Measurements from ENCODE around the gene SDF2L1. TPM values are rescaled to one million over a fixed set of nuclear protein-coding genes. Genes with fewer than 3 reads are reported as not detected.
"Not testable (repeated sequence)": the region's sequence is repeated elsewhere in the genome, so short reads cannot be mapped to it uniquely, and the experiment has no call there.

The SDF2L1 gene
- total and polyA plus RNA-seq, 10 of the 15 experiments (the other 5 are each of a cell fraction or from before 2014, with no cell fraction given): 3.0 to 214 (median 55.5) TPM

DNA sequence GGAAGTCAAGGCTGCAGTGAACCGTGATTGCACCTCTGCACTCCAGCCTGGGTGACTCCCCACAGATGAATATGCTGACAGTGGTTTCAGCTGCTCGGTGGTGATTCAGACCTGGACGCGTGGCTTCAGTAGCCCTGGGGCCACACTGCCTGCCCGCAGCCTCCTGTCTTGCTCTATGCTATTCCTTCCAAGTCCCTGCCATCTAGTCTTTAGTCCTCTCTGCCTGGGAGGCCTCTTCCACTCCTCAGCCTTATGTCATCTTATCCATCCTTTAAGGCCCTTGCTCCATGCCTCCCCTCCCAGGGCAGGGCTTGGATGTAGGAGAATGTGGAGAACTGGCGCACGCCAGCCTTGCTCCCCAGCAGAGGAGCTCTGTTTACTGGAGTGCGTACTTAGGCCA lies 35.3 kb upstream of the SDF2L1 start:
- Histone ChIP-seq H3K79me2 (ENCODE audit: control insufficient read depth, insufficient read depth, low read length) (peaks cover 49% of the 10 kb centered on the region), H3K4me1 (ENCODE audit: control insufficient read depth, insufficient read depth, low read length) (peaks cover 4% of the 10 kb centered on the region; the same call in 1 of the 2 replicates), H4K20me1 (ENCODE audit: control insufficient read depth, insufficient read depth) (peaks cover 3% of the 10 kb centered on the region; the same call in 1 of the 2 replicates), H2AFZ (ENCODE audit: control insufficient read depth, low read depth, low read length) (no peak overlapping the region), H3K4me2 (ENCODE audit: control insufficient read depth, insufficient read depth) (no peak overlapping the region), H3K27ac (ENCODE audit: control insufficient read depth, insufficient read depth) (no peak overlapping the region), H3K9me3 (replicated peaks; ENCODE audit: control insufficient read depth, insufficient read depth, low read length) (no peaks in the 10 kb centered on the region), H3K9ac (ENCODE audit: control insufficient read depth, insufficient read depth, low read length) (no peak overlapping the region), H3K4me3 (no peak overlapping the region), H3K36me3 (ENCODE audit: control insufficient read depth in 2 of 2, insufficient read depth in 2 of 2, low read length in 1 of 2) (peaks cover 14 to 20% of the 10 kb centered on the region in 2 experiments), H3K27me3 (replicated peaks in 1 of 2; ENCODE audit: control insufficient read depth in 2 of 2, insufficient read depth in 2 of 2, low read length in 1 of 2) (no peaks in the 10 kb centered on the region)
- in situ Hi-C loops (cut with MboI): no loop called here
- no peak for FAIRE-seq
- ATAC-seq: no peak
- no peak for DNase-seq (ENCODE audit: low read depth, low spot score)
- RAD21 ChIA-PET (ENCODE audit: unreplicated experiment): no interaction called here
- POLR2A ChIA-PET: interaction anchor here (1.1 to 1.8 kb wide), 3 partner anchors 9 to 23 kb away, joined by 3 to 8 read pairs (median 6); no protein-coding TSS in a partner anchor
- CTCF ChIA-PET: interaction anchor here (0.7 to 1.4 kb wide), 4 partner anchors 9 to 40 kb away, joined by 3 to 4 read pairs (median 3); no protein-coding TSS in a partner anchor
- SMC1A ChIA-PET (ENCODE audit: uncharacterized antibody, unreplicated experiment): interaction anchor here (1.2 to 3.5 kb wide), 2 partner anchors 10 to 36 kb away, joined by 3 to 12 read pairs; no protein-coding TSS in a partner anchor
- intact Hi-C loops (cut with micrococcal nuclease; ENCODE audit: unreplicated experiment): no loop called here
- 45% methylated on average over 8 of the region's 8 CpGs for WGBS (ENCODE audit: insufficient coverage, insufficient replicate concordance, low lambda C conversion rate, missing lambda C conversion rate)
- TF ChIP-seq ZNF207 (IDR thresholded peaks at IDR 0.05; ENCODE audit: borderline replicate concordance): no peak
- TF ChIP-seq TCF12 (IDR thresholded peaks at IDR 0.05; ENCODE audit: low read depth, low read length): no peak
- TF ChIP-seq RUNX3 (IDR thresholded peaks at IDR 0.05; ENCODE audit: low read length): 0 out of 2 replicates have a peak, but pooled peaks have one; percentile 11
- no TSS peak for BruUV-seq (replicated peaks)

DNA sequence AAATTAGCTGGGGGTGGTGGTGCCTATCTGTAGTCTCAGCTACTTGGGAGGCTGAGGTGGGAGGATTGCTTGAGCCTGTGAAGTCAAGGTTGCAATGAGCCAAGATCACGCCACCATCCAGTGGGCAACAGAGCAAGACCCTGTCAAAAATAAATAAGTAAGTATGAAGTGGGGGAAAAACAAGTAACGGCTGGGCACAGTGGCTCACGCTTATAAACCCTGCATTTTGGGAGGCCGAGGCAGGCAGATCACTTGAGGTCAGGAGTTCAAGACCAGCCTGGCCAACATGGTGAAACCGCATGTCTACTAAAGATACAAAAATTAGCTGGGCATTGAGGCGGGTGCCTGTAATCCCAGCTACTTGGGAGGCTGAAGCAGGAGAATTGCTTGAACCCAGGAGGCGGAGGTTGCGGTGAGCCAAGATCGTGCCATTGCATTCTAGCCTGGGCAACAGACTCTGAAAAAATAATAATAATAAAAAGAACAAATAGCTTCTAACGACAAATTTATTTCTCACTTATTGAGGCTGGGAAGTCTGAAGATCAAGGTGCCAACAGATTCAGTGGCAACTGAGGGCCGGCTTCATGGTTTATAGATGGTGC lies 32.4 kb upstream of the SDF2L1 start:
- peaks cover 21 to 29% of the 10 kb centered on the region in 2 experiments for H3K36me3 ChIP-seq (ENCODE audit: control insufficient read depth in 2 of 2, insufficient read depth in 2 of 2, low read length in 1 of 2)
- POLR2A ChIA-PET: interaction anchor here (0.6 to 0.9 kb wide), 2 partner anchors 33 to 34 kb away, joined by 3 to 5 read pairs; partner anchors contain the start of gene SDF2L1
- H3K4me1 ChIP-seq (ENCODE audit: control insufficient read depth, insufficient read depth, low read length); H3K9me3 ChIP-seq (replicated peaks; ENCODE audit: control insufficient read depth, insufficient read depth, low read length); H3K4me3 ChIP-seq; RAD21 ChIA-PET (ENCODE audit: unreplicated experiment); H3K4me2 ChIP-seq (ENCODE audit: control insufficient read depth, insufficient read depth); FAIRE-seq; H3K27me3 ChIP-seq (replicated peaks in 1 of 2; ENCODE audit: control insufficient read depth in 2 of 2, insufficient read depth in 2 of 2, low read length in 1 of 2); DNase-seq (ENCODE audit: low read depth, low spot score); H3K9ac ChIP-seq (ENCODE audit: control insufficient read depth, insufficient read depth, low read length); H4K20me1 ChIP-seq (ENCODE audit: control insufficient read depth, insufficient read depth); H3K27ac ChIP-seq (ENCODE audit: control insufficient read depth, insufficient read depth); H2AFZ ChIP-seq (ENCODE audit: control insufficient read depth, low read depth, low read length); BruUV-seq (replicated peaks); intact Hi-C loops (cut with micrococcal nuclease; ENCODE audit: unreplicated experiment); ATAC-seq: not testable (repeated sequence)
- 98% methylated on average over 11 of the region's 11 CpGs for WGBS (ENCODE audit: insufficient coverage, insufficient replicate concordance, low lambda C conversion rate, missing lambda C conversion rate)
- H3K79me2 ChIP-seq (ENCODE audit: control insufficient read depth, insufficient read depth, low read length): peaks cover 40% of the 10 kb centered on the region
- in situ Hi-C loops (cut with MboI): loop anchor here (10.0 kb wide), 1 partner anchor 515 kb away; no protein-coding TSS in a partner anchor
- CTCF ChIA-PET: interaction anchor here (1.0 to 1.5 kb wide), 2 partner anchors 15 to 19 kb away, joined by 3 to 5 read pairs; no protein-coding TSS in a partner anchor
- SMC1A ChIA-PET (ENCODE audit: uncharacterized antibody, unreplicated experiment): interaction anchor here (1.6 kb wide), 1 partner anchor 20 kb away, joined by 4 read pairs; the partner anchor contains the start of gene YDJC

Data from GM12878 (cell line).